Pancreas (tissue), 10 donors: ENCODE results near the gene DAP3. TPM values are rescaled to one million over a fixed set of nuclear protein-coding genes. Genes with fewer than 3 reads are reported as not detected.
"Not testable (repeated sequence)": the region's sequence is repeated elsewhere in the genome, so short reads cannot be mapped to it uniquely, and the experiment has no call there.

Source experiments
- ATAC-seq, 4 donors: fragments of 200-7000 bp; cut with Tn5 transposase; one replicate each; pipeline versions ENCODE4 v1.8.0 to v1.9.1; 2020; ENCODE audit warnings: mild to moderate bottlenecking in 4 of 4, moderate library complexity in 4 of 4
- DNase-seq, 6 donors: peaks; one replicate each; pipeline ENCODE4 v3.0.0-alpha.2; 2020
- FAIRE-seq: peaks from 2 replicates; lab custom pipeline; 2012; peaks lifted over from hg19 to GRCh38; lab: Jason Lieb, UNC
- H3K27ac ChIP-seq, 4 donors: fragments of 200-600 bp; sonication (generic); 1 replicate in 3 of 4; 2 replicates in 1 of 4; pipeline versions ENCODE4 v1.5.0 to v1.8.0; 2020
- H3K27me3 ChIP-seq, 4 donors: fragments of 200-600 bp; one replicate each; pipeline ENCODE4 v1.8.0; 2021
- H3K36me3 ChIP-seq, 3 donors: fragments of 200-600 bp; sonication (generic) in 1 of 3; one replicate each; pipeline versions ENCODE4 v1.5.0 to v1.8.0; 2020 to 2021
- H3K4me1 ChIP-seq, 3 donors: fragments of 200-600 bp; one replicate each; pipeline ENCODE4 v1.8.0; 2021
- H3K4me3 ChIP-seq, 4 donors: fragments of 200-600 bp; sonication (generic) in 2 of 4; one replicate each; pipeline versions ENCODE4 v1.5.0 to v1.8.0; 2020 to 2021
- H3K9me3 ChIP-seq, 4 donors: fragments of 200-600 bp; one replicate each; pipeline ENCODE4 v1.8.0; 2021
- WGBS, 2 donors: extraction: QIAGEN DNeasy Blood & Tissue Kit; methylation state at CpG; one replicate each; pipeline ENCODE4 v1.1.7; 2013; 5-methylcytosine and 5-hydroxymethylcytosine counted together
- intact Hi-C, 3 donors: fragments of 100-400 bp; cut with DNase I; formaldehyde crosslinking; loops; one replicate each; pipeline versions ENCODE4 v1.11.1 to v1.14.2; 2022
- polyA plus RNA-seq, 2 donors: library from polyadenylated mRNA; stranded (reverse); fragments of 200-250 nt; gene quantifications; one replicate each; pipeline ENCODE4 v1.2.3, GENCODE V29; 2013
- total RNA-seq, 6 donors: library from RNA; stranded (reverse); fragmentation: NEBNext Ultra II Directional in 4 of 6; extraction: Animal tissue kit (Norgen Biotek cat#: 25700) in 4 of 6; gene quantifications; one replicate each; pipeline versions ENCODE4 v1.2.1 to v1.2.4, GENCODE V29; 2021 to 2023
- TF ChIP-seq, protein P1 (sequence below), 4 donors: fragments of 200-600 bp; sonication (generic) in 3 of 4; IDR thresholded peaks; one replicate each; pipeline versions ENCODE4 v1.5.0 to v1.8.0; 2021; ENCODE audit warnings: antibody characterized with exemption in 4 of 4
- donor health status: healthy with polysubstance abuse.
- donor health status: DM: no; HTN: no; CAD: no; lungs with moderate emphysema.
- donor health status: DM: no; HTN: no; CAD: no.
- donor health status: control.
- donor health status: control.
- donor health status: Bipolar disorder and iron deficiency.
- donor health status: DM: yes; HTN: yes; CAD: no.
- donor health status: DM: no; HTN: no; CAD: no.
- donor health status: DM: no; HTN: no; CAD: no.
- donor health status: DM: yes; HTN: yes; CAD: no.

Gene DAP3
- total and polyA plus RNA-seq, 8 donors, result 40.3 to 73.8 (median 51.8) TPM

DNA sequence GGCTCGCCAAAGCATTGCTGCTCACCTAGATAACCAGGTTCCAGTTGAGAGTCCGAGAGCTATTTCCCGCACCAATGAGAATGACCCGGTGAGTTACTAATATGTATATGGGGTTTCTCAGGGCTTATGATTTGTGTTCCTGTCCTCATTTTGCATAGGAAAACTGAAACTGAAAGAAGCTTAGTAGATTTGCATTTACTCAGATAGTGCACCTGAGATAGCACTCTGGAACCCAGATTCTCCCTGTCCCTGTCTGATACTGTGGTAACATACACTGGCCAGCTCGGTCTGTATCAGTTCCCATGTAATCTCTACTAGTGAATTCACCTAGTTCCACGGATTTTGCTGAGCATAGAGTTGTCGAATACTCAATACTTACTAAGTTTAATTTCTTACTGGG lies 28.1 kb downstream of the DAP3 start:
- Histone ChIP-seq H3K27me3 (no peaks in the 10 kb centered on the region), H3K4me1 (no peaks in the 10 kb centered on the region), H3K4me3 (no peak overlapping the region), H3K9me3 (no peaks in the 10 kb centered on the region), H3K36me3 (no peaks in the 10 kb centered on the region), H3K27ac (no peak overlapping the region)
- TF ChIP-seq, protein P1, sequence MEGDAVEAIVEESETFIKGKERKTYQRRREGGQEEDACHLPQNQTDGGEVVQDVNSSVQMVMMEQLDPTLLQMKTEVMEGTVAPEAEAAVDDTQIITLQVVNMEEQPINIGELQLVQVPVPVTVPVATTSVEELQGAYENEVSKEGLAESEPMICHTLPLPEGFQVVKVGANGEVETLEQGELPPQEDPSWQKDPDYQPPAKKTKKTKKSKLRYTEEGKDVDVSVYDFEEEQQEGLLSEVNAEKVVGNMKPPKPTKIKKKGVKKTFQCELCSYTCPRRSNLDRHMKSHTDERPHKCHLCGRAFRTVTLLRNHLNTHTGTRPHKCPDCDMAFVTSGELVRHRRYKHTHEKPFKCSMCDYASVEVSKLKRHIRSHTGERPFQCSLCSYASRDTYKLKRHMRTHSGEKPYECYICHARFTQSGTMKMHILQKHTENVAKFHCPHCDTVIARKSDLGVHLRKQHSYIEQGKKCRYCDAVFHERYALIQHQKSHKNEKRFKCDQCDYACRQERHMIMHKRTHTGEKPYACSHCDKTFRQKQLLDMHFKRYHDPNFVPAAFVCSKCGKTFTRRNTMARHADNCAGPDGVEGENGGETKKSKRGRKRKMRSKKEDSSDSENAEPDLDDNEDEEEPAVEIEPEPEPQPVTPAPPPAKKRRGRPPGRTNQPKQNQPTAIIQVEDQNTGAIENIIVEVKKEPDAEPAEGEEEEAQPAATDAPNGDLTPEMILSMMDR (IDR thresholded peaks at IDR 0.05), result no peak
- 91 to 93% methylated on average over 7 of the region's 7 CpGs for WGBS, 2 donors
- ATAC-seq (no peak), FAIRE-seq (no peak), DNase-seq (no peak)
- intact Hi-C loops, result no loop called here

DNA sequence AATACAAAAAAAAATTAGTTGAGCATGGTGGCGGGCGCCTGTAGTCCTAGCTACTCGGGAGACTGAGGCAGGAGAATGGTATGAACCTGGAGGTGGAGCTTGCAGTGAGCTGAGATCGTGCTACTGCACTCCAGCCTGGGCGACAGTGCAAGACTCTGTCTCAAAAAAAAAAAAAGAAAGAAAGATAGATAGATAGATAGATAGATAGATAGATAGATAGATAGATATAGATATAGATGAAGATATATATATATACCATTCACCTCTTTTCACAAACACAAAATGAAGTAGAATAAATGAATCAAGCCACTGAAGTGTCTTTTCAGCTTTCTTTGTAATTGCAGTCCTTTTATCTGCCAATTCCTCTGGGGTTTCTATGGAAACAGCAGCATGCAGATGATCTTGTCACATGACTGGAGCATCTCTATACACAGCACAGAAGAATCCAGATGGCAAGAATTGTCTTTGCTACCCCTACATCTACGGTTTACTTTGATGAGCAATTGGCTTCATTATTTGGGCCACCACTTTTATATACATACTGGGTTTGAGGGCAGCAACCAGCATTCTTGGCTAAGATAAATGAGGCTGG lies 29.7 kb downstream of the DAP3 start:
- DNase-seq, H3K4me1 ChIP-seq, H3K27ac ChIP-seq, ATAC-seq, intact Hi-C loops, H3K9me3 ChIP-seq, H3K36me3 ChIP-seq, H3K4me3 ChIP-seq, H3K27me3 ChIP-seq, FAIRE-seq: not testable (repeated sequence)
- 91 to 96% methylated on average over 6 of the region's 6 CpGs for WGBS, 2 donors

DNA sequence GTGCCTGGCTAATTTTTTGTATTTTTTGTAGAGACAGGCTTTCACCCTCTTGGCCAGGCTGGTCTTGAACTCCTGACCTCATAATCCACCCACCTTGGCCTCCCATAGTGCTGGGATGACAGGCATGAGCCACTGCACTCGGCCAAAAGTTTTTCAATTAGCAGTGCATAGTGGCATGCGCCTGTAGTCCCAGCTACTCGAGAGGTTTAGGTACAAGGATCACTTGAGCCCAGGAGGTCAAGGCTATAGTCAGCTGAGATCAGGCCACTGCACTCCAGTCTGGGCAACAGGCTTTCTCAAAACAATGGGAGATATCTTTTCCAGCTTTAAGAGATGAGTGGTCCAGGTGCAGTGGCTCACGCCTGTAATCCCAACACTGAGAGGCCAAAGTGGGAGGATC lies 30.8 kb downstream of the DAP3 start:
- no peak for FAIRE-seq
- TF ChIP-seq, protein P1 (IDR thresholded peaks at IDR 0.05), result no peak
- ATAC-seq, result no peak

DNA sequence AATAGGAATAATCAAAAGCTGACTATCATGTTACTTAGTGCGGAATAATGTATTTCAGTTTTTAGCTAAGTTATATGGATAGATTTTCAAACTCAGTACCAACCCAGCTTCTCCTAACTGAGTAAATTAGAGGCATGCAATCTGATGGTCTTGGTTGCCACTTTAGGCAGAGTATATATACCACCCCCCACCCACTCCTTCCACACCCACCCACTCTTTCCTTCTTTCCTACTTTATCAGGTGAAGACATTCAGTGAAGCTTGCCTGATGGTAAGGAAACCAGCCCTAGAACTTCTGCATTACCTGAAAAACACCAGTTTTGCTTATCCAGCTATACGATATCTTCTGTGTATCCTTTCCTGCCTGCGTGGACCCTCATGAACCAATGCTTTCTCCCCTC lies 36.3 kb downstream of the DAP3 start:
- Histone ChIP-seq H3K4me3 (no peak overlapping the region), H3K27me3 (no peaks in the 10 kb centered on the region), H3K36me3 (peaks cover 0 to 3% (median 0%) of the 10 kb centered on the region in 3 donors), H3K27ac (no peak overlapping the region), H3K9me3 (no peaks in the 10 kb centered on the region), H3K4me1 (no peaks in the 10 kb centered on the region)
- ATAC-seq (no peak), FAIRE-seq (no peak), DNase-seq (no peak)
- TF ChIP-seq, protein P1 (IDR thresholded peaks at IDR 0.05), result no peak
- intact Hi-C loops, result no loop called here
- WGBS, 2 donors, result 94 to 97% methylated on average over 3 of the region's 3 CpGs

More for the DNA sequence above, 30.8 kb downstream of the DAP3 start:
- Histone ChIP-seq H3K9me3 (no peaks in the 10 kb centered on the region), H3K27me3 (no peaks in the 10 kb centered on the region), H3K27ac (no peak overlapping the region), H3K4me3 (no peak overlapping the region), H3K4me1 (no peaks in the 10 kb centered on the region), H3K36me3 (no peaks in the 10 kb centered on the region)
- intact Hi-C loops, result no loop called here
- DNase-seq, result no peak
- 90 to 91% methylated on average over 4 of the region's 4 CpGs for WGBS, 2 donors

DNA sequence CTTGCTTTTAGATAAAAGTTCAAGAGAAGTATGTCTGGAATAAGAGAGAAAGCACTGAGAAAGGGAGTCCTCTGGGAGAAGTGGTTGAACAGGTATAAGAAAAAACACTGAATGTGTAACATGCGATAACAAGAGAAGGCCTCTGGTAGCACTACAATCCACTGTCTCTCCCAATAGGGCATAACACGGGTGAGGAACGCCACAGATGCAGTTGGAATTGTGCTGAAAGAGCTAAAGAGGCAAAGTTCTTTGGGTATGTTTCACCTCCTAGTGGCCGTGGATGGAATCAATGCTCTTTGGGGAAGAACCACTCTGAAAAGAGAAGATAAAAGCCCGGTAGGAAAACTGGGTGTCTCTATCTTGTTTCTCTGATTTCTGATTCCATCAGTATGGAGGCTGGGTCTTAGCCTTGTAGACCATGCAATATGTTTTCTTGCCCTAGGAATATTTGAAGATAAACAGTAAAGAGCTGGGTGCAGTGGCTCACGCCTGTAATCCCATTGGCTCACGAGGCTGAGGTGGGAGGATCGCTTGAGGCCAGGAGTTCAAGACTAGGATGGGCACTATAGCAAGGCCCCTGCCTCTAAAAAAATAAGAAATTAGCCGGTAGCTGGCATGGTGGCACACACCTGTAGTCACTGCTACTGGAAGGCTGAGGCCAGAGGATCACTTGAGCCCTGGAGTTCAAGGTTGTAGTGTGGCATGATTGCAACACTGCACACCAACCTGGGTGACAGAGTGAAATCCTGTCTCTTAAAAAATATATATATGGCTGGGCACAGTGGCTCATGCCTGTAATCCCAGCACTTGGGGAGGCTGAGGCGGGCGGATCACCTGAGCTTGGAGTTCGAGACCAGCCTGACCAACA lies 40.4 kb downstream of the DAP3 start:
- Histone ChIP-seq H3K36me3 (peaks cover 0 to 20% (median 0%) of the 10 kb centered on the region in 3 donors), H3K4me1 (no peaks in the 10 kb centered on the region), H3K27ac (no peak overlapping the region), H3K9me3 (no peaks in the 10 kb centered on the region), H3K4me3 (no peak overlapping the region), H3K27me3 (no peaks in the 10 kb centered on the region)
- WGBS, 2 donors, result 59 to 62% methylated on average over 12 of the region's 12 CpGs
- intact Hi-C loops, result no loop called here
- peak in 2 of 6 donors; percentile 18 to 52 for DNase-seq
- no peak for FAIRE-seq
- ATAC-seq, result peak; percentile 55 to 94 (median 86)
- TF ChIP-seq, protein P1 (IDR thresholded peaks at IDR 0.05), result peak; percentile 37 to 62 (median 56)
